OCI-LY7 (cell line): ENCODE measurements around the gene LSAMP. TPM values are rescaled to one million over a fixed set of nuclear protein-coding genes. Genes with fewer than 3 reads are reported as not detected.

Experiments
- BruUV-seq: library from RNA; stranded (reverse); fragments of 400-500 nt; replicated peaks from 2 replicates; lab custom pipeline; 2021; lab: Mats Ljungman, UMichigan
- CTCF ChIA-PET: fragments of 300-600 bp; sonication (Branson Sonifier 250); formaldehyde crosslinking; loops from one replicate; lab custom pipeline; 2022; ENCODE audit warnings: antibody characterized with exemption; ENCODE audit not compliant: unreplicated experiment; lab: Charles Lee
- POLR2A ChIA-PET: fragments of 300-600 bp; sonication (Branson Sonifier 250); formaldehyde crosslinking; loops from one replicate; lab custom pipeline; 2022; ENCODE audit warnings: antibody characterized with exemption; lab: Charles Lee
- DNase-seq: peaks from one replicate; pipeline ENCODE4 v3.0.0-alpha.2; 2015; ENCODE audit warnings: low spot score
- H2AFZ ChIP-seq: fragments of 200-600 bp; sonication (generic), shearing (Covaris generic); 2 replicates; pipeline ENCODE4 v1.6.1; 2014; ENCODE audit warnings: mild to moderate bottlenecking, antibody characterized with exemption, low read length, moderate library complexity
- H3K27ac ChIP-seq: fragments of 200-600 bp; sonication (generic); 2 replicates; pipeline ENCODE4 v1.5.1; 2014; ENCODE audit warnings: mixed run types, low read depth, mild to moderate bottlenecking, moderate library complexity, low read length, inconsistent platforms; ENCODE audit not compliant: poor library complexity, severe bottlenecking
- H3K36me3 ChIP-seq: fragments of 200-600 bp; sonication (generic); 2 replicates; pipeline ENCODE4 v1.6.1; 2014; ENCODE audit warnings: mild to moderate bottlenecking, antibody characterized with exemption, low read length, moderate library complexity, mixed read lengths; ENCODE audit not compliant: insufficient read depth
- H3K4me1 ChIP-seq: fragments of 200-600 bp; sonication (generic); 2 replicates; pipeline ENCODE4 v1.5.1; 2014; ENCODE audit warnings: mild to moderate bottlenecking, low read length; ENCODE audit not compliant: insufficient read depth, poor library complexity, severe bottlenecking
- H3K4me2 ChIP-seq: fragments of 200-600 bp; sonication (generic); 2 replicates; pipeline ENCODE4 v1.6.1; 2014; ENCODE audit warnings: mild to moderate bottlenecking, low read length
- H3K4me3 ChIP-seq: fragments of 200-600 bp; sonication (generic); 2 replicates; pipeline ENCODE4 v1.5.1; 2014; ENCODE audit warnings: mild to moderate bottlenecking, low read depth, low read length; ENCODE audit not compliant: poor library complexity, severe bottlenecking
- H3K79me2 ChIP-seq: fragments of 200-600 bp; sonication (generic); 2 replicates; pipeline ENCODE4 v1.6.1; 2016; ENCODE audit warnings: low read depth, mild to moderate bottlenecking, low read length, moderate library complexity, mixed read lengths; ENCODE audit not compliant: insufficient read depth
- H3K9me2 ChIP-seq: fragments of 200-600 bp; sonication (generic); 2 replicates; pipeline ENCODE4 v1.6.1; 2016; ENCODE audit warnings: mild to moderate bottlenecking, low read length, mixed read lengths; ENCODE audit not compliant: insufficient read depth
- H3K9me3 ChIP-seq: fragments of 200-600 bp; sonication (generic); 2 replicates; pipeline ENCODE4 v1.6.1; 2014; ENCODE audit warnings: mild to moderate bottlenecking, mixed run types, low read length, mixed read lengths
- H4K20me1 ChIP-seq: fragments of 200-600 bp; sonication (generic); 2 replicates; pipeline ENCODE4 v1.6.1; 2014; ENCODE audit warnings: mild to moderate bottlenecking, antibody characterized with exemption, low read length, moderate library complexity, mixed read lengths; ENCODE audit not compliant: insufficient read depth
- EZH2phosphoT487 ChIP-seq: fragments of 200-600 bp; sonication (generic); IDR thresholded peaks from 2 replicates; pipeline ENCODE4 v1.6.1; 2018; ENCODE audit warnings: low read depth, borderline replicate concordance, mild to moderate bottlenecking, mixed run types, antibody characterized with exemption, low read length, moderate library complexity, mixed read lengths
- intact Hi-C: fragments of 100-400 bp; cut with micrococcal nuclease; formaldehyde crosslinking; loops from one replicate; pipeline ENCODE4 v1.10.0; 2022; ENCODE audit not compliant: unreplicated experiment
- total RNA-seq, 2 experiments: library from RNA; depleted of rRNA in 1 of 2; stranded (reverse); fragments of >200 nt in 1 of 2; shearing (Covaris generic) in 1 of 2; gene quantifications; 2 replicates each; pipeline ENCODE4 v1.2.3, GENCODE V29; 2014 to 2022
- TF ChIP-seq, protein P1 (sequence below): fragments of 200-600 bp; sonication (generic); conservative IDR thresholded peaks from 2 replicates; pipeline ENCODE4 v1.5.1; 2014; ENCODE audit warnings: mild to moderate bottlenecking, antibody characterized with exemption, low read length, moderate library complexity, mixed read lengths

LSAMP gene
- total RNA-seq, 2 experiments from 2014 or later: 1.4 TPM; not detected in 1

DNA sequence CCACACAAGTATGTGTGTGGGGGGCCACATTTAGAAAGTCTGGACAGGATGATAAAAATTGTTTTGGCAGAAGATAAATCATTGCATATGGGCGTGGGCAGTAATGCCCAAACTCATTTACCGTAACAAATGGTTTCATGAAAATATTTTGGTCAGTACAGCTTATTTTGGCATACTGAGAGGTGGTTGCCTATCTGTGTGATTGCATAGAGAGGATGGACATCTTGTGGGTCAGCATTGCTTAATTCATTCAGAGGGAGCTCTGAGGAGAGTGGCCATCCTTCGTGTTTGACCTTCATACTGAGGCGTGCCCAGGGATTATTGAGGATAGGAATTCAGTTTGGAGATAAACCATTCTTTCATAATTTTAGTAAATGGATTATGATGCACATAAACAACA is 659.5 kb downstream of the LSAMP start:
- ChIA-PET CTCF (no interaction called here), POLR2A (interaction anchor here (0.5 kb wide), 1 partner anchor 260 kb away, joined by 3 read pairs; no protein-coding TSS in a partner anchor)
- Histone ChIP-seq H3K9me3 (no peaks in the 10 kb centered on the region), H4K20me1 (no peaks in the 10 kb centered on the region), H3K4me3 (no peak overlapping the region), H2AFZ (no peak overlapping the region), H3K4me1 (no peaks in the 10 kb centered on the region), H3K4me2 (no peak overlapping the region), H3K27ac (no peak overlapping the region), H3K79me2 (no peaks in the 10 kb centered on the region), H3K36me3 (no peaks in the 10 kb centered on the region), H3K9me2 (no peaks in the 10 kb centered on the region)
- no peak for TF ChIP-seq EZH2phosphoT487
- TF ChIP-seq, protein P1, sequence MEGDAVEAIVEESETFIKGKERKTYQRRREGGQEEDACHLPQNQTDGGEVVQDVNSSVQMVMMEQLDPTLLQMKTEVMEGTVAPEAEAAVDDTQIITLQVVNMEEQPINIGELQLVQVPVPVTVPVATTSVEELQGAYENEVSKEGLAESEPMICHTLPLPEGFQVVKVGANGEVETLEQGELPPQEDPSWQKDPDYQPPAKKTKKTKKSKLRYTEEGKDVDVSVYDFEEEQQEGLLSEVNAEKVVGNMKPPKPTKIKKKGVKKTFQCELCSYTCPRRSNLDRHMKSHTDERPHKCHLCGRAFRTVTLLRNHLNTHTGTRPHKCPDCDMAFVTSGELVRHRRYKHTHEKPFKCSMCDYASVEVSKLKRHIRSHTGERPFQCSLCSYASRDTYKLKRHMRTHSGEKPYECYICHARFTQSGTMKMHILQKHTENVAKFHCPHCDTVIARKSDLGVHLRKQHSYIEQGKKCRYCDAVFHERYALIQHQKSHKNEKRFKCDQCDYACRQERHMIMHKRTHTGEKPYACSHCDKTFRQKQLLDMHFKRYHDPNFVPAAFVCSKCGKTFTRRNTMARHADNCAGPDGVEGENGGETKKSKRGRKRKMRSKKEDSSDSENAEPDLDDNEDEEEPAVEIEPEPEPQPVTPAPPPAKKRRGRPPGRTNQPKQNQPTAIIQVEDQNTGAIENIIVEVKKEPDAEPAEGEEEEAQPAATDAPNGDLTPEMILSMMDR: no peak
- intact Hi-C loops: loop anchor here (2.0 to 10.0 kb wide), 2 partner anchors 639 to 691 kb away; partner anchors contain the start of gene ZBTB20
- BruUV-seq: no TSS peak
- DNase-seq: no peak

DNA sequence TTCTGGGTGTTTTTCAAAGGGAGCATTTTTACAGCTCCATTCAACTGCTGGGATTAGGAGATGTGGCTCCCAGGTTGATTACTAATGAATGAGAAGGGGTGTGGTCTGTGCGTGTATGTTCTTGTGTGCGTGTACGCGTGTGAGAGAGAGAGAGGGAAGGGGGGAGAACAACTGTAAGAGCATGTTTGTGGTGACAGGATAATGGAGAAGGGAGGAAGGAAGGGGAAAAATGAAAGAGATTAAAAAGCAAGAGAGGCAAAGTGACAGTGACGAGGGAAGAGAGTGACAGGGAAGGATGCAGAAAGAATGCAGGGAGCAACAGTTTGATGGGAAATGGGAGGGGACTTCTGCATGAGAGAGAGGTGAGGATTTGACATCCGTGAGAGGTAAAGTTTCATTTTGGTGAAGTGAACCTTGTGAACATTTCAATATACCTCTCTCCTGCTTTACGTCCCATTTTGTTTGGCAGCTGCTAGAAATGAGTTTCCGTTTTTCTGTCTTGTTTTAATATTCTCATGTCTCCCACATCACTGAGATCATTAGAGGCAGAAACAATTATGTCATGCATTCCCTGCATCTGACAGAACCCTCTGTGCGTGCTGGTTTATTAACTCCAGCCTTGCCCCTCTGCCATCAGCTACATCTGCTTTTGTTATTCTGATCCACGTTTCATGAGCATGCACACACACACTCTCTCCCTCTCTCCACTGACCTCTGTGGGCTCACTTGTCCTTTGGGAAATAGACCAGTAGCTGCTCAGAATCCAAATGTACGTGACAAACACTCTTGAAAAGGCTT is 660.3 kb downstream of the LSAMP start:
- peak overlapping the region; percentile 78 for H3K4me2 ChIP-seq
- peak overlapping the region; percentile 58 for H2AFZ ChIP-seq
- H4K20me1 ChIP-seq: no peaks in the 10 kb centered on the region
- no peaks in the 10 kb centered on the region for H3K36me3 ChIP-seq
- H3K4me1 ChIP-seq: no peaks in the 10 kb centered on the region
- ChIA-PET CTCF (interaction anchor here (0.7 to 1.1 kb wide), 2 partner anchors 117 to 639 kb away, joined by 3 to 6 read pairs; no protein-coding TSS in a partner anchor), POLR2A (interaction anchor here (0.6 to 1.6 kb wide), 4 partner anchors 9 to 690 kb away, joined by 3 to 4 read pairs (median 4); no protein-coding TSS in a partner anchor)
- TF ChIP-seq EZH2phosphoT487: no peak
- TF ChIP-seq, protein P1: peak; percentile 38; the same call in 1 of the 2 replicates
- no peaks in the 10 kb centered on the region for H3K79me2 ChIP-seq
- H3K27ac ChIP-seq: no peak overlapping the region
- intact Hi-C loops: loop anchor here (2.0 to 10.0 kb wide), 3 partner anchors 93 to 690 kb away; partner anchors contain the start of gene ZBTB20
- H3K9me3 ChIP-seq: no peaks in the 10 kb centered on the region
- no peak for DNase-seq
- H3K4me3 ChIP-seq: peak overlapping the region; percentile 67
- no TSS peak for BruUV-seq
- H3K9me2 ChIP-seq: no peaks in the 10 kb centered on the region
